IMR-90 (cell line): Measurements from ENCODE around the gene TM4SF18. TPM values are rescaled to one million over a fixed set of nuclear protein-coding genes. Genes with fewer than 3 reads are reported as not detected.

Experiments
- ATAC-seq: fragments of 200-7000 bp; cut with Tn5 transposase; 2 replicates; pipeline ENCODE4 v1.9.1; 2020; ENCODE audit warnings: low read depth, mild to moderate bottlenecking, moderate library complexity
- BruUV-seq: library from RNA; stranded (reverse); fragments of 400-500 nt; replicated peaks from 2 replicates; lab custom pipeline; 2021; lab: Mats Ljungman, UMichigan
- CTCF ChIA-PET: fragments of 300-600 bp; formaldehyde crosslinking; extraction: SDS; loops from one replicate; lab custom pipeline; 2021; ENCODE audit warnings: antibody characterized with exemption; lab: Yijun Ruan, JAX
- POLR2A ChIA-PET: fragments of 300-600 bp; sonication (Branson Sonifier 250); formaldehyde crosslinking; loops from one replicate; lab custom pipeline; 2022; ENCODE audit warnings: antibody characterized with exemption; ENCODE audit not compliant: unreplicated experiment; lab: Charles Lee
- DNase-seq: peaks from one replicate; pipeline ENCODE4 v3.0.0; 2013
- H2AFZ ChIP-seq: replicated peaks from 2 replicates; pipeline ENCODE3; 2013; ENCODE audit warnings: low read length, mild to moderate bottlenecking; ENCODE audit not compliant: poor library complexity
- H2AK5ac ChIP-seq: 2 replicates; pipeline ENCODE4 v1.6.1; 2013; ENCODE audit warnings: low read depth, low read length, inconsistent platforms
- H2AK9ac ChIP-seq: replicated peaks from 2 replicates; pipeline ENCODE3; 2013; ENCODE audit warnings: mild to moderate bottlenecking, low read depth, low read length, moderate library complexity; ENCODE audit not compliant: poor library complexity
- H2BK120ac ChIP-seq: 2 replicates; pipeline ENCODE4 v1.6.1; 2013; ENCODE audit warnings: low read depth, low read length, inconsistent platforms
- H2BK15ac ChIP-seq: 3 replicates; pipeline ENCODE4 v1.6.1; 2013; ENCODE audit warnings: low read depth, low read length, inconsistent platforms
- H2BK20ac ChIP-seq: 2 replicates; pipeline ENCODE4 v1.6.1; 2013; ENCODE audit warnings: low read depth, mild to moderate bottlenecking, inconsistent platforms, low read length, moderate library complexity
- H2BK5ac ChIP-seq: 2 replicates; pipeline ENCODE4 v1.6.1; 2013; ENCODE audit warnings: mild to moderate bottlenecking, low read depth, low read length, inconsistent platforms; ENCODE audit not compliant: poor library complexity, severe bottlenecking
- H3K14ac ChIP-seq: replicated peaks from 2 replicates; pipeline ENCODE4 v1.6.1; 2013; ENCODE audit warnings: low read depth, low read length, inconsistent platforms
- H3K18ac ChIP-seq: 2 replicates; pipeline ENCODE4 v1.6.1; 2013; ENCODE audit warnings: low read depth, low read length, control low read depth
- H3K23ac ChIP-seq: 2 replicates; pipeline ENCODE4 v1.6.1; 2013; ENCODE audit warnings: low read depth, low read length, inconsistent platforms
- H3K27ac ChIP-seq: 2 replicates; pipeline ENCODE4 v1.5.1; 2013; ENCODE audit warnings: mild to moderate bottlenecking, control low read depth, low read length; ENCODE audit not compliant: insufficient read depth
- H3K27me3 ChIP-seq: 2 replicates; pipeline ENCODE4 v1.6.1; 2013; ENCODE audit warnings: low read length; ENCODE audit not compliant: control insufficient read depth, insufficient read depth
- H3K36me3 ChIP-seq: 2 replicates; pipeline ENCODE4 v1.6.1; 2013; ENCODE audit warnings: low read length, mixed read lengths; ENCODE audit not compliant: control insufficient read depth, insufficient read depth
- H3K4ac ChIP-seq: 2 replicates; pipeline ENCODE4 v1.6.1; 2013; ENCODE audit warnings: low read depth, low read length, inconsistent platforms
- H3K4me1 ChIP-seq: 2 replicates; pipeline ENCODE4 v1.6.1; 2013; ENCODE audit warnings: low read length, mixed read lengths; ENCODE audit not compliant: control insufficient read depth, insufficient read depth
- H3K4me2 ChIP-seq: 2 replicates; pipeline ENCODE4 v1.6.1; 2013; ENCODE audit warnings: low read depth, mild to moderate bottlenecking, control low read depth, low read length, moderate library complexity
- H3K4me3 ChIP-seq: 2 replicates; pipeline ENCODE4 v1.5.1; 2013; ENCODE audit warnings: low read depth, mild to moderate bottlenecking, control low read depth, low read length, moderate library complexity; ENCODE audit not compliant: insufficient read depth
- H3K56ac ChIP-seq: 2 replicates; pipeline ENCODE4 v1.6.1; 2013; ENCODE audit warnings: low read length, inconsistent platforms; ENCODE audit not compliant: insufficient read depth; ENCODE audit errors: extremely low read depth
- H3K79me1 ChIP-seq, 2 experiments: 2 replicates each; pipeline ENCODE4 v1.6.1; 2013; ENCODE audit warnings: low read length in 2 of 2, inconsistent platforms in 1 of 2, low read depth in 1 of 2
- H3K9ac ChIP-seq: 2 replicates; pipeline ENCODE4 v1.6.1; 2013; ENCODE audit warnings: low read depth, low read length, control low read depth
- H3K9me1 ChIP-seq: 2 replicates; pipeline ENCODE4 v1.6.1; 2013; ENCODE audit warnings: low read length, inconsistent platforms; ENCODE audit not compliant: insufficient read depth
- H3K9me3 ChIP-seq: 2 replicates; pipeline ENCODE4 v1.6.1; 2013; ENCODE audit warnings: low read length; ENCODE audit not compliant: control insufficient read depth, insufficient read depth
- H4K20me1 ChIP-seq: 2 replicates; pipeline ENCODE4 v1.6.1; 2013; ENCODE audit warnings: low read length, inconsistent platforms; ENCODE audit not compliant: insufficient read depth
- H4K5ac ChIP-seq: 2 replicates; pipeline ENCODE4 v1.6.1; 2013; ENCODE audit warnings: mild to moderate bottlenecking, low read depth, low read length, control low read depth
- H4K8ac ChIP-seq, 2 experiments: 2 replicates each; pipeline ENCODE4 v1.6.1; 2013; ENCODE audit warnings: low read depth in 2 of 2, low read length in 2 of 2, control low read depth in 1 of 2, inconsistent platforms in 1 of 2
- H4K91ac ChIP-seq: 2 replicates; pipeline ENCODE4 v1.6.1; 2013; ENCODE audit warnings: low read depth, low read length, inconsistent platforms; ENCODE audit not compliant: insufficient read depth
- BHLHE40 ChIP-seq: fragments of 150-350 bp; IDR thresholded peaks from 2 replicates; pipeline ENCODE4 v1.6.1; 2016; ENCODE audit warnings: mild to moderate bottlenecking, low read depth, low read length
- CEBPB ChIP-seq: IDR thresholded peaks from 2 replicates; pipeline ENCODE4 v1.6.1; 2012; ENCODE audit warnings: low read depth, low read length, improper control_type of control experiment
- CHD1 ChIP-seq: IDR thresholded peaks from 2 replicates; pipeline ENCODE4 v1.6.1; 2012; ENCODE audit warnings: low read depth, low read length, improper control_type of control experiment
- CTCF ChIP-seq: conservative IDR thresholded peaks from 2 replicates; pipeline ENCODE4 v1.5.1; 2012; ENCODE audit warnings: mild to moderate bottlenecking, low read depth, low read length, improper control_type of control experiment
- ELK1 ChIP-seq: fragments of 150-350 bp; IDR thresholded peaks from 2 replicates; pipeline ENCODE4 v1.6.1; 2016; ENCODE audit warnings: low read depth, mild to moderate bottlenecking, low read length, moderate library complexity, borderline replicate concordance
- FOS ChIP-seq: fragments of 150-350 bp; IDR thresholded peaks from 2 replicates; pipeline ENCODE4 v1.6.1; 2016; ENCODE audit warnings: low read depth, low read length
- MAFK ChIP-seq: IDR thresholded peaks from 2 replicates; pipeline ENCODE4 v1.6.1; 2012; ENCODE audit warnings: low read depth, low read length, improper control_type of control experiment
- MAZ ChIP-seq: IDR thresholded peaks from 2 replicates; pipeline ENCODE4 v1.6.1; 2012; ENCODE audit warnings: low read depth, mild to moderate bottlenecking, low read length, improper control_type of control experiment, moderate library complexity, borderline replicate concordance
- MXI1 ChIP-seq: IDR thresholded peaks from 2 replicates; pipeline ENCODE4 v1.6.1; 2012; ENCODE audit warnings: low read depth, mild to moderate bottlenecking, low read length, moderate library complexity, borderline replicate concordance
- NFE2L2 ChIP-seq: fragments of 150-350 bp; IDR thresholded peaks from 2 replicates; pipeline ENCODE4 v1.6.1; 2016; ENCODE audit warnings: low read depth, mild to moderate bottlenecking, low read length
- POLR2A ChIP-seq: IDR thresholded peaks from 2 replicates; pipeline ENCODE4 v1.6.1; 2012; ENCODE audit warnings: mild to moderate bottlenecking, low read depth, low read length
- RAD21 ChIP-seq: IDR thresholded peaks from 2 replicates; pipeline ENCODE4 v1.6.1; 2012; ENCODE audit warnings: low read length, improper control_type of control experiment
- RCOR1 ChIP-seq: IDR thresholded peaks from 2 replicates; pipeline ENCODE4 v1.6.1; 2012; ENCODE audit warnings: mild to moderate bottlenecking, low read length, improper control_type of control experiment; ENCODE audit not compliant: insufficient replicate concordance
- RFX5 ChIP-seq: IDR thresholded peaks from 2 replicates; pipeline ENCODE4 v1.8.0; 2012; ENCODE audit warnings: low read depth, mild to moderate bottlenecking, low read length, moderate library complexity
- SMC3 ChIP-seq: fragments of 150-350 bp; IDR thresholded peaks from 2 replicates; pipeline ENCODE4 v1.6.1; 2016; ENCODE audit warnings: low read depth, mild to moderate bottlenecking, antibody characterized with exemption, low read length, moderate library complexity
- USF2 ChIP-seq: fragments of 150-350 bp; IDR thresholded peaks from 2 replicates; pipeline ENCODE4 v1.6.1; 2017; ENCODE audit warnings: mild to moderate bottlenecking, antibody characterized with exemption, low read length, low read depth
- WGBS, 2 experiments: methylation state at CpG; one replicate each; pipeline versions ENCODE4 v1.1.5 to v1.1.7; 2013; ENCODE audit warnings: missing lambda C conversion rate in 2 of 2; ENCODE audit not compliant: insufficient read length in 1 of 2; ENCODE audit errors: extremely low coverage in 2 of 2; 5-methylcytosine and 5-hydroxymethylcytosine counted together
- dilution Hi-C: fragments of 300-500 bp; cut with HindIII; formaldehyde crosslinking; loops from one replicate; pipeline ENCODE4 v1.14.3; 2018; ENCODE audit warnings: low sequenced_read_pairs; ENCODE audit not compliant: unreplicated experiment
- in situ Hi-C: fragments of 300-500 bp; cut with MboI; formaldehyde crosslinking; loops from 3 replicates; pipeline ENCODE4 v1.14.3; 2019; ENCODE audit warnings: low sequenced_read_pairs, inconsistent platforms, mixed read lengths
- intact Hi-C: fragments of 100-400 bp; cut with micrococcal nuclease; formaldehyde crosslinking; loops from 2 replicates; pipeline ENCODE4 v1.10.0; 2022
- polyA plus RNA-seq, 3 experiments: library from polyadenylated mRNA; depleted of rRNA; stranded (reverse); fragments of >200 nt; gene quantifications; 2 replicates each; pipeline ENCODE4 v1.2.3, GENCODE V29; 2012; ENCODE audit warnings: low replicate concordance in 1 of 3
- total RNA-seq: library from RNA; depleted of rRNA; stranded (reverse); fragments of >200 nt; gene quantifications from 2 replicates; pipeline ENCODE4 v1.2.3, GENCODE V29; 2012

TM4SF18 gene
- total and polyA plus RNA-seq, 2 of the 4 experiments (the other 2 are of a cell fraction) = under 0.01 TPM; not detected in 1

DNA sequence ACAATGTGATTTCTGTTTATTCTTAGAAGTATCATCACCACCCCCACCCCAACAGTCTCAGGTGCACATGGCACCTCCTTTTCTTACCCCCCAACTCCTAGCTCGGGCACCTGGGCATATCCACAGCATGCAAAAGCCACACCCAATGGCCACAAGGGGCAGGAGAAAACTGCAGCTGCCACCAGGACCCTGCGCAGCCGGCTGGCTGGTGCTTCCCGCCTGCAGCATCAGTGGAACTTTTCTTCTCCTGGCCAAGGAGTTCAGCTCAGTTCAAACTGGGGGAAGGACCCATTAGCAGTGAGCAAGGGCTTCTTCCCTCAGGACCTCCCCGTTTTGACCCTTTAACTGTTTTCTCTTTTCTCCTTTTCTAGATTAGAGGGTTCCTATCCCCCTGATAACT, 44.8 kb downstream of the TM4SF18 start:
- in situ Hi-C loops = no loop called here
- Histone ChIP-seq H3K79me1 (no peaks in the 10 kb centered on the region), H3K4me3 (no peak overlapping the region), H2BK5ac (no peak overlapping the region), H2AK9ac (no peak overlapping the region), H4K20me1 (no peaks in the 10 kb centered on the region), H3K4me2 (no peak overlapping the region), H4K91ac (no peak overlapping the region), H2BK20ac (no peak overlapping the region), H4K5ac (no peak overlapping the region), H3K9me1 (no peaks in the 10 kb centered on the region), H2BK15ac (no peak overlapping the region), H3K9me3 (no peaks in the 10 kb centered on the region), H3K18ac (no peak overlapping the region), H3K56ac (no peak overlapping the region), H3K4me1 (no peaks in the 10 kb centered on the region), H2AFZ (no peak overlapping the region), H3K14ac (no peak overlapping the region), H2AK5ac (no peak overlapping the region), H3K9ac (no peak overlapping the region), H3K27me3 (no peaks in the 10 kb centered on the region), H3K36me3 (no peaks in the 10 kb centered on the region), H3K23ac (no peak overlapping the region), H2BK120ac (no peak overlapping the region), H3K27ac (no peak overlapping the region), H4K8ac (no peak overlapping the region), H3K4ac (no peak overlapping the region)
- CTCF ChIA-PET = no interaction called here
- POLR2A ChIA-PET = no interaction called here
- DNase-seq (no peak), ATAC-seq (no peak)
- intact Hi-C loops = no loop called here
- dilution Hi-C loops = no loop called here
- 86% methylated on average over 4 of the region's 5 CpGs; no CpG with 5 or more reads in 1 of the 2 experiments for WGBS, 2 experiments
- no peak for TF ChIP-seq NFE2L2
- no peak for TF ChIP-seq MAZ
- TF ChIP-seq RAD21 = no peak
- TF ChIP-seq SMC3 = no peak
- TF ChIP-seq POLR2A = no peak
- TF ChIP-seq RCOR1 = no peak
- TF ChIP-seq CEBPB = no peak
- no peak for TF ChIP-seq USF2
- no peak for TF ChIP-seq BHLHE40
- TF ChIP-seq MAFK = no peak
- no peak for TF ChIP-seq FOS
- no peak for TF ChIP-seq ELK1
- TF ChIP-seq CHD1 = no peak
- no peak for TF ChIP-seq MXI1
- TF ChIP-seq RFX5 = no peak
- no peak for TF ChIP-seq CTCF
- BruUV-seq = no TSS peak
